HG02642 (cell line): ENCODE measurements around the gene RBBP9.
"Not testable (repeated sequence)": the region's sequence is repeated elsewhere in the genome, so short reads cannot be mapped to it uniquely, and the experiment has no call there.

Experiments used
- ATAC-seq: cut with Tn5 transposase; IDR thresholded peaks from one replicate; pipeline ENCODE4 v1.9.1; 2021; ENCODE audit warnings: mild to moderate bottlenecking; ENCODE audit not compliant: unreplicated experiment, poor library complexity

The RBBP9 gene

DNA sequence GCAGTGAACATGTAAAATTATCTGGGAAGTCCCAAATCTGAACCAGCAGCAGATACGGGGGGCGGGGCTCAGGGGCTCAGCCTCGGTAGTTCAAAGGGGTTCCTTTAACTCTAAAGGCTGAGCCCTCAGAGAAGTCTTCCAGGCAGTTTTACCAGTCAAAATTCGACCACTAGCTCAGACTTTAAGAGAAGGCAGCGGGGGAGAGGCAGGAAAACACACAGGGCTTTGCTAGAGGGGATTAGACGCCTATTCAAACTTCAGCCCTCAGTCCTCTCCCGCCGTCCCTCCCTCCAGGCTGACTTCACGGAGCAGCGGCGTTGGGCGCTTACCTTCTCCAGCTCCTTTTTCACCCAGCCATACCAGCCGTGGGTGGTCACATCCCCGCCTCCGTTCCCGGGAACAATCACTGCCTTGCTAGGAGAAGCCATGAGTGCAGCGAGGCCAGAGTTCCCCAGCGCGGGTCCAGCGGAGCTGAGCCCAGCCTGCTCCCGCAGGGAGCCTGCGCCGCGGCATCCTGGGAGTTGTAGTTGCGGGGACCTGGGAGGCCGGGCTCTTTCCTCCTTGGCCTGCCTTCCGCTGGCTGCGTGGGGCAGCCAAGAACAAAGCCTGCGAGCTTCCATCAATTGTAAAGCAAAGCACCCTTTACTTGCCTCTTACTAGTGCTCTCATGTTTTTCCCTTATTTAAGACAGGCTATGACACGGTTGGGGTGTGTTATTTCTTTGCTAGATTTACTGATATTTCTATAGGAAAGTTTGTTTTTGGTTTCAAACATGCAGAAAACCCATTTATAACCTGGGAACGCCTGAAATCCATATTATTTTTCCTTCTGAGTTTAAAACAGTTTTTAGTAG lies at the start of gene RBBP9:
TSS of gene RBBP9 (minus strand) at position 486 of the 853 bp plus-strand sequence. CDS start at position 428, 58 bp downstream.
- peak; percentile 99 for ATAC-seq

DNA sequence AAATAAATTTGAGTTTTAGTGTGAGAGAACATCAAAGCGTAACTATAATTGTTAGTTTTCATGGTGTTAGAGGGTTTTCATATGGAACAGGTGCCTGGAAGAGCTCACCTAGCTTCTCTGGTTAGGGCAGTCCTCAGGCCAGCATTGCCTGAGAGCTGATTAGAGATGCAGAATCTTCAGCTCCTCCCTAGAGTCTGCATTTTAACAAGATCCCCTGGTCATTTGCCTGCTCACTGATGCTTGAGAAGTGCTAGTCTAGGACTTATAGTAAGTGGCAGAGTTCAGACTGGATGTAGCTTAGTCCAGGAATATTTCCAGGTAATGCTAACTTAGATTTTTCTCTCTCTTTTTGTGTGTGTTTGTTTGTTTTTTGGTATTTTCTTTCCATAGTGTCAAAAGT lies 48.5 kb upstream of the RBBP9 start:
- no peak for ATAC-seq

DNA sequence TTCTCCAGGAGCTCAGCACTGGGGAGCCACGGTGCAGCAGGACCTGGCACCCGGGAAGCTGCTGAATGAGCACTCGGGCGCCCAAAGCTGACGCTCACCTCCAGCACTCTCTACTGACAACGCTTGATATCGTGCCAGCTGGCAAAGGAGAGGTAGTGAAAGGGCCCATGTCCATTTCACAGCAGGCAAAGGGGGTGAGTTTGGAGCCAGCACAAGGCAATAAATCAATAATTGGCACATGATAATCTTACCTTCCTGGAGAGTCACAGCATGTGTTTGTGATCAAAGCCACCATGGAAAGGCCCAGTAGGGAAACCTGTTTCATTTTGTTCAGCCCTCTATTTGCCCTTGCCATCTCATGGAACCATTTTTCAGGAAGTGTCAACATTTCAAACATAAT lies 46.9 kb upstream of the RBBP9 start:
- no peak for ATAC-seq

DNA sequence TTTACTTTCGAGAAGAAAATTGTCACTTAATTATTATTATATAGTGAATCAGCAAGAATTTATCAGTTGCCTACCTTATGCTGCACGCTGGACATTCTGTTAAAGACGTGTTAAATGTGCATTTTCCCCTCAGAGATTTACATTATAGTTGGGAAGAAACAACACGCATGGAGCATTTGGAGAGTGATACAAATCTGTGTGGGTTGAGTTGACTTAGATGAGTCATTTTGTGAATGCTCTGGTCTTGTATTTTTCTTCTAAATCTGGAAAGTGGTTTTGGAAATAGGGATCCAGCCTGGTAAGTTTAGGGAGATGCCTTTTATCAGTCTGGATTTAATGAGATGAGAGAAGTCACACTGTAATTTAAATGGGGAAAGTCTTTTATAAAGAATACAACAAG lies 46.2 kb upstream of the RBBP9 start:
- ATAC-seq, result no peak

DNA sequence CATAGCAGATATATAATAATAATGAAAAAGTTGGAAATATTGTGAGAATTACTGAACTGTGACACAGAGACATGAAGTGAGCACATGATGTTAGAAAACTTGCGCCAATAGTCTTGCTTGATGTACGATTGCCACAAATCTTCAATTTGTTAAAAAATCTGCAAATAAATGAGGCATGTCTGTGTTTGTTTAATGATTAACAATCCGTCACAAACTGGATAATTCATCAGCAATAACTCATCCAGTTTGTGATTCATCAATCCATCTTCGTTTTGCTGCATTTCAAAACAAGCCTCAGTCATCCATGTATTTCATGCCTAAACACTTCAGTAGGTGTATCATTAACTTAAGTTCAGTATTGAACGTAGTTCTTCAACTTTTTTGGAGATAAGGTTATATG lies 44.7 kb upstream of the RBBP9 start:
- no peak for ATAC-seq

DNA sequence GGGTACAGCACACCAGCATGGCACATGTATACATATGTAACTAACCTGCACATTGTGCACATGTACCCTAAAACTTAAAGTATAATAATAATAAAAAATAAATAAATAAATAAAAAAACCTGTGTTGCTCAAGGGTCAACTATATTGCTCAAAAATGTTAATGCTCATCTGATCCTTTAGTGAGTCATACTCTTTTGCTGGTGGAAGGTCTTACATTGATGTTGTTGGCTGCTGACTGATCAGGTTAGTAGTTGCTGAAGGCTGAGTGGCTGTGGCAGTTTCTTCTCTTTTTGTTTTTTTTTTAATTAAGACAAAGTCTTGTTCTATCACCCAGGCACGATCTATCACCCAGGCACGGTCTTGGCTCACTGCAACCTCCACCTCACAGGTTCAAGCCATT lies 40.6 kb upstream of the RBBP9 start:
- no peak for ATAC-seq

DNA sequence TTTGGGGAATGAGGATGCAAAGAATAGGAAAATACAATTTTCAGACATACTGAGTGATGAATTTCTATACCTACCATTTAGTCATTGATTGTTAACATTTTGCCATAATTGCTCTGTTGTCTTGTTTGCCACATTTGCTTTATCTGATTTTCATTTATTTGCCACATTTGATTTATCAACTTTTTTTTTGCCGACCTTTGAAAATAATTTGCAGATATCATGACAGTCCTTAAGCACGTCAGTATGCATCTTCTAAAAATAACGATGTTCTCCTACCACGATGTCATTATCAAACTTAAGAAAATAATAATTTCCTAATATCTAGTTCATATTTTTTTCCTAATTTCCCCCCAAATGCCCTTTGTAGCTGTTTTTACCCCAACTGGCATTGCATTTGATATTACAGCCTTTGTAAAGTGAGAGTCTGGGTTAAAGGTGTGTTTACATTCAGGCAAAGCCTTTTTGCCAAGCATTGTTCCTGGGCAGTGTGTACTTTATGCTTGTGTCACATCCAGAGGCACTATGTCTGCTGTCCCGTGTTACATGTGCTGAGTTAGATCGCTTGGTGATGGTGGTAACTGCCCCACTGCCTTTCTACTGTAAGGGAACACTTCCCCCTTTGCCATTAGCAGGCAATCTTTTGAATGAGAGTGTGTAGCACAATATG lies 37.1 kb upstream of the RBBP9 start:
- no peak for ATAC-seq

- ATAC-seq, result no peak
Observed at GRCh38 chr20:18533491-18533890, 36.5 kb upstream of the RBBP9 start.

DNA sequence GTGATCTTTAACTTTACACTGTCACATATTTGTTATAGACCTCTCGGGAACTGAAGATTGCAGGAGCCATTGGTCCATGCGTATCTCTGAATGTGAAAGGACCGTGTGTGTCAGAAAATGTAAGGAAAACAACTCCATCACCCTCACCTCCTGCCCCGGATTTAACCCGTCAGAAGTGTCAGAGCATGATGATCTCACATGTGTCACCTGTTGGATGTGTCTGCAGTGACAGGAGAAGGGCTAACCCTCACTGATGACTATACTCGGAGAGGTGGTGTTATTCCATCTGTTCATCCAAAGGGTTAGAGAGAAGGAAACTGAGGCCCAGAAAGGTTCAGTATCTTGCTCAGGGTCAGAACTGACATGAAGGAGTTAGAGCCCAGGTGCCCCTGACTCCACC lies 35.6 kb upstream of the RBBP9 start:
- ATAC-seq, result no peak

DNA sequence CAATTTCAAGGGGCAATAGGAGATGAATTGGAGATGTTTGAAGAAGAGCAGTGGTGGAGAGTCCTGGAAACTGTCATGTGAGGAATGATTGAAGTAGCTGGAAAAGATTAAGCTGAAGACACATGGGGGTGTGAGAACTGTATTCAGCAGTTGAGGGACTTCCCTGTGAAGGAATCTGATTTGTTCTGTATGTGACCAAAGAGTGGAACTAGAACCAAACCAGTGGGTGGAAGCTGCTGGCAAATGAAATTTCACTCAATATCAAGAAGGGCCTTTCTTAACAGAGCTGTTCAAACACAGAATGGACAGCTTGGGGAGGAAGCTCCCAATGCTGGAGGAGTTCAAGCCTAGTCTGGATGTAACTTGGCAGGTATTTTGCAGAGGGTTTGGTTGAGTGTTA lies 32.0 kb upstream of the RBBP9 start:
- ATAC-seq, result no peak

- ATAC-seq, result no peak
Observed at GRCh38 chr20:18527836-18528235, 30.8 kb upstream of the RBBP9 start.

DNA sequence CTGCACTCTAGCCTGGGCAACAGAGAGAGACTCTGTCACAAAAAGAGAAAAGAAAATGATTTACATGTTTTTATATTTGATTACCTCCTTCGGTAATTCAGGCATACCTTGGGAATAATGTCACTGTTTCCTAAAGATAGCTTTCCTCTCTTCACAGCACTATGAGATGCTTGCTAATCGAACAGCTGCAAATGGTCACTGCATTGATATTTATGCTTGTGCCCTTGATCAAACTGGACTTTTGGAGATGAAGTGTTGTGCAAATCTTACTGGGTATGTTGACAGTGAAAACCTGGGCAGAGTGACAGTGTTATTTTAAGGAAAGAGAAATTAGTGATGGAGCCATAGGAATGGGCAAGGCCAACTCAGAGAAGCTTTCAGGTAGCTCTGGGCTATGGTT lies 30.3 kb upstream of the RBBP9 start:
- no peak for ATAC-seq

- ATAC-seq, result not testable (repeated sequence)
Observed at GRCh38 chr20:18526761-18527160, 29.7 kb upstream of the RBBP9 start.

DNA sequence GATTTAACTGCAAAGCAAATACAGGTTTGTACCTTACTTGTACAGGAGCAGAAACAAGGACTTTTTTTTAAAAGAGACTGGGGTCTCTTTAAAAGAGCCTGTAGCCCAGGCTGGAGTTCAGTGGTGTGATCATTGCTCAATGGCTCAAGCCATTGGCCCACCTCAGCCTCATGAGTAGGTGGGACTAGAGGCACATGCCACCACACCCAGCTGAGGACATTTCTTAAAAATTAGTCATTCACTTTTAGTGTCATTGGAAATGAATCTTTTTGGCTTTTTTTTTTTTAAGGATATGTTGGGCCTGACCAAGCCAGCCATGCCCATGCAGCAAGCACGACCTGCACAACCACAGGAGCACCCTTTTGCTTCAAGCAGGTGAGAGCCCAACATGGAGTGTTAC lies 27.6 kb upstream of the RBBP9 start:
- ATAC-seq, result no peak

GRCh38 chr20:18523066-18523465 lies 26.0 kb upstream of the RBBP9 start:
- ATAC-seq, result no peak

- not testable (repeated sequence) for ATAC-seq
Observed at GRCh38 chr20:18522066-18522465, 25.0 kb upstream of the RBBP9 start.

DNA sequence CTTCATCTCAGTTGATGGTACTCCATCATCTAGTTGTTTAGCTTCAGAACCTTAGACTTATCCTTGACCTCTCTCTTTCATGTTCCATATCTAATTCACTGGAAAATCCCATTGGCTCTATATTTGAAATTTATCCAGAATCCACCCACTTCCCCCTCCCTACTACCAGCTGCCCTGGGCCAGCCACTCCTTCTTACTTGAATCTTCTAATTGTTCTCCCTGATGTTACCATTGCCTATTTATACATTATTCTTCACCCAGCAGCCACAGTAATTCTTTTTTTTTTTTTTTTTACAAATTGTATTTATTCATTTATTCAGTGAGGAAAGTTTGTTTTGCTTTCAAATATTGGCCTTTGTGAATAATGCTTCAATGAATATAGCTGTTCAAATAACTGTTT lies 18.9 kb upstream of the RBBP9 start:
- ATAC-seq, result no peak

DNA sequence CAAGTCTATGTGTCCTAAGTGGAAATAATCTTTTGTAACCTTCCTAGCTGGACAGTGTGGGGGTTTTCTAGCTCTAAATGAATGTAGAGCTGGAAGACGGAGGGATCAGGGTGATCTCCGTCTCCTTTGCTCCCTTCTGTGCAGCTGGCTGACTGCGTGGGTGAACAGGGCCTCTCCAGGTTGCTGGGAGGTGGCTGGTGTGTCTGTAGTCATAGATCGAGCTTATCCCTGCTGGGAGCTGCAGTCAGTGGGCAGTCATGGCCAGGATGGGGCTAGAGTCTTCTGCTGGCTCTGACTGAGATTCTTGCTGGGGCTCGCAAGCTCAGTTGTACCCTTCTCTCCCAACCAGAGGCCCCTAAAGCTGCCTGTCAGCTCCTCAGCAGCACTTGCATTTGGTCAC lies 17.1 kb upstream of the RBBP9 start:
- ATAC-seq, result no peak

DNA sequence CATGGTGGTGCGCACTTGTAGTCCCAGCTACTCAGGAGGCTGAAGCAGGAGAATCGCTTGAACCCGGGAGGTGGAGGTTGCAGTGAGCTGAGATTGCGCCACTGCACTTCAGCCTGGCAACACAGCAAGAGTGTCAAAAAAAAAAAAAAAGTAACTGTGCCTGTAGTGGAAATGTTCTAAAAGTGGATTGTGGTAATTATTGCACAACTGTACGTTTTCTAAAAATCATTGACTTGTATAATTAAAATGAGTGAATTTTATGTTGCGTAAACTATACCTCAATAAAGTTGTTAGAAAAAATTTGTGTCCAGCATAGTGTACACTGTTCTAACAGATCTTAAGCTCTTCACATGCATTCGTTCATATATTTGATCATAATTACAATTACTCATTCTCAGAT lies 16.2 kb upstream of the RBBP9 start:
- no peak for ATAC-seq

GRCh38 chr20:18511571-18511970 lies 14.5 kb upstream of the RBBP9 start:
- no peak for ATAC-seq

GRCh38 chr20:18507218-18508191 lies 10.5 kb upstream of the RBBP9 start, which contains the start of gene SEC23B:
TSS of gene SEC23B (plus strand) at chr20:18507940. CDS start at chr20:18510836, 2,896 bp downstream.
- ATAC-seq, result peak; percentile 96
